Neural progenitor cell (in vitro differentiated cells): ENCODE data around the gene RELCH.

Experiments used
- EZH2 ChIP-seq: fragments of 200-600 bp; sonication (generic); IDR thresholded peaks from 2 replicates; pipeline ENCODE4 v1.6.1; 2017; ENCODE audit warnings: antibody characterized with exemption, mild to moderate bottlenecking, moderate library complexity
- TF ChIP-seq, protein P1 (sequence below): fragments of 200-600 bp; sonication (generic); IDR thresholded peaks from 2 replicates; pipeline ENCODE4 v1.5.1; 2017; ENCODE audit warnings: antibody characterized with exemption, mild to moderate bottlenecking

DNA sequence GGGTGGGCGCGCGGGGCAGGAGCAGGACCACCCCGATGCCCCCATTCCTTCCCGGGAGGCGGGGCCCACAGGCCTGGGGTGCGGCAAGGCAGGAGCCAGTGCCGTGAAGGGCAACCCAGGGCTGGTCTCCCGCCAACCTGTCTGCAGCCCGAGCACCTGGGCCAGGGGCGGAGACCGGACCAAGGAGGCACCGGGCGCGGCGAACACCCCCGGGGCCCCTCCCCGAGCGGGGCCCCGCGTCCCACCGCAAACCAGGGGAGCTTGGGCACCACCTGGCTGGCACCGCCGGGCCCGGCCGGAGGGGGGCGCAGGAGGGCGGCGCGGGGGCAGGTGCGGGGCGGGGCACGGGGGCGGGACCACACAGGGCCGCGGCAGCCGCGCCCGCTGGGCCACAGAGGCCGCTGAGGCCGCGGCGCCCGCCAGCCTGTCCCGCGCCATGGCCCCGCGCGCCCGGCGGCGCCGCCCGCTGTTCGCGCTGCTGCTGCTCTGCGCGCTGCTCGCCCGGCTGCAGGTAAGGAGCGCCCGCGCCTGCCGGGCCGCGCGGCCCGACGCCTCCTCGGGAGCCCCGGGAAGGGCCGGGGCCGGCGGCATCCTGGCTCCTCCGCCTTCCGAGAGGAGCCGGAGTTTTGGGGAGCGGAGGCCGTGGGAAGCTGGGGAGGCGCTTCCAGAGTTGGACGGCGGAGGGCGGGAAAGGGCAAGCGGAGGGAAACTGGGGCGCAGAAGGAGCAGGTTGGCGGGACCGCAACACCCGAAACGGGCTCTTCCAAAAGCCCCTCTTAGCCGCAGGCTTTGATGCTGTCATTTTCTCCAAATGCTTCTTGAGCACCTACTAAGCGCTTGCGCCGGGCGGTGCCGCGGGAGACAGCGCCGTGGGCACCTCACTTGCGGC, 138.1 kb downstream of the RELCH start, which contains the start of gene TNFRSF11A:
- TF ChIP-seq, protein P1, sequence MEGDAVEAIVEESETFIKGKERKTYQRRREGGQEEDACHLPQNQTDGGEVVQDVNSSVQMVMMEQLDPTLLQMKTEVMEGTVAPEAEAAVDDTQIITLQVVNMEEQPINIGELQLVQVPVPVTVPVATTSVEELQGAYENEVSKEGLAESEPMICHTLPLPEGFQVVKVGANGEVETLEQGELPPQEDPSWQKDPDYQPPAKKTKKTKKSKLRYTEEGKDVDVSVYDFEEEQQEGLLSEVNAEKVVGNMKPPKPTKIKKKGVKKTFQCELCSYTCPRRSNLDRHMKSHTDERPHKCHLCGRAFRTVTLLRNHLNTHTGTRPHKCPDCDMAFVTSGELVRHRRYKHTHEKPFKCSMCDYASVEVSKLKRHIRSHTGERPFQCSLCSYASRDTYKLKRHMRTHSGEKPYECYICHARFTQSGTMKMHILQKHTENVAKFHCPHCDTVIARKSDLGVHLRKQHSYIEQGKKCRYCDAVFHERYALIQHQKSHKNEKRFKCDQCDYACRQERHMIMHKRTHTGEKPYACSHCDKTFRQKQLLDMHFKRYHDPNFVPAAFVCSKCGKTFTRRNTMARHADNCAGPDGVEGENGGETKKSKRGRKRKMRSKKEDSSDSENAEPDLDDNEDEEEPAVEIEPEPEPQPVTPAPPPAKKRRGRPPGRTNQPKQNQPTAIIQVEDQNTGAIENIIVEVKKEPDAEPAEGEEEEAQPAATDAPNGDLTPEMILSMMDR, result peak; percentile 56
- TF ChIP-seq EZH2, result no peak
